ENCODE data around the gene IDUA. TPM values are rescaled to one million over a fixed set of nuclear protein-coding genes. Genes with fewer than 3 reads are reported as not detected.

Gene IDUA
- total RNA-seq, 1 experiment from 2014 or later: 46.6 TPM

DNA sequence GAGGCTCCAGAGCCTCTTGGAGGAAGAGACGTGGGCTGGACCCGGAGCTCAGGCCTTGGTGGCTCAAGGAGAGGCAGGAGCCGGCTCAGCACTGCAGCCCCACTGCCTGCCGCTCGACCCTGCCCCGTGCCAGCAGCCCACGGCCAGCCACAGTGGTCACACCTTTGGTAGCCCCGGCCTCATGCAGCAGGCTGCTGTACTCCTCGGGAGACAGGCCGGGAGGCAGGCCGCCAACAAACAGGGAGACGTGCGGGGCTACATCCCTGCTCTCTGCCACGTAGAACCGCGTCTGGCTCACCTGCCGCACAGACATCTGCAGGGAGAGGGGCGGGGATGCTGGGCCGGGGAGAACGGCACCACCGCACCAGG is 21.1 kb upstream of the IDUA start:
- no peak for DNase-seq
- Histone ChIP-seq H3K27me3 (ENCODE audit: insufficient read depth, low read depth) (no peaks in the 10 kb centered on the region), H3K4me1 (replicated peaks; ENCODE audit: insufficient read depth) (no peaks in the 10 kb centered on the region), H3K4me2 (no peak overlapping the region), H3F3A (ENCODE audit: insufficient read depth, low read depth) (peaks cover 3% of the 10 kb centered on the region; the same call in 1 of the 2 replicates), H2AFZ (no peak overlapping the region), H3K79me2 (ENCODE audit: low read depth) (no peaks in the 10 kb centered on the region), H4K20me1 (ENCODE audit: insufficient read depth) (peaks cover 5% of the 10 kb centered on the region; the same call in 1 of the 2 replicates), H3K9me3 (ENCODE audit: insufficient read depth, low read depth) (no peaks in the 10 kb centered on the region), H3K4me3 (no peak overlapping the region), H3K27ac (no peak overlapping the region), H3K9me2 (ENCODE audit: insufficient read depth) (no peaks in the 10 kb centered on the region), H3K36me3 (ENCODE audit: low read depth) (no peaks in the 10 kb centered on the region)
- CTCF ChIA-PET: no interaction called here
- POLR2A ChIA-PET (ENCODE audit: unreplicated experiment): no interaction called here
- no TSS peak for BruUV-seq (replicated peaks)
- intact Hi-C loops (cut with micrococcal nuclease; ENCODE audit: unreplicated experiment): no loop called here
- TF ChIP-seq CTCF (conservative IDR thresholded peaks at IDR 0.05) (no peak), EZH2 (IDR thresholded peaks at IDR 0.05; ENCODE audit: low read depth) (no peak)

GRCh38 chr4:966266-967112 is 20.4 kb upstream of the IDUA start:
- no peak for DNase-seq
- no peaks in the 10 kb centered on the region for H3K36me3 ChIP-seq (ENCODE audit: low read depth)
- H4K20me1 ChIP-seq (ENCODE audit: insufficient read depth): peaks cover 12% of the 10 kb centered on the region; the same call in 1 of the 2 replicates
- H3F3A ChIP-seq (ENCODE audit: insufficient read depth, low read depth): peaks cover 4% of the 10 kb centered on the region; the same call in 1 of the 2 replicates
- H3K4me1 ChIP-seq (replicated peaks; ENCODE audit: insufficient read depth): peaks cover 3% of the 10 kb centered on the region; the same call in 1 of the 2 replicates
- no peaks in the 10 kb centered on the region for H3K9me3 ChIP-seq (ENCODE audit: insufficient read depth, low read depth)
- TF ChIP-seq CTCF (conservative IDR thresholded peaks at IDR 0.05) (no peak), EZH2 (IDR thresholded peaks at IDR 0.05; ENCODE audit: low read depth) (no peak)
- no peak overlapping the region for H3K27ac ChIP-seq
- BruUV-seq (replicated peaks): no TSS peak
- ChIA-PET POLR2A (ENCODE audit: unreplicated experiment) (no interaction called here), CTCF (interaction anchor here (0.6 kb wide), 1 partner anchor 10 kb away, joined by 17 read pairs; no protein-coding TSS in a partner anchor)
- H3K9me2 ChIP-seq (ENCODE audit: insufficient read depth): no peaks in the 10 kb centered on the region
- no peaks in the 10 kb centered on the region for H3K79me2 ChIP-seq (ENCODE audit: low read depth)
- no peak overlapping the region for H2AFZ ChIP-seq
- no peak overlapping the region for H3K4me2 ChIP-seq
- H3K4me3 ChIP-seq: no peak overlapping the region
- no peaks in the 10 kb centered on the region for H3K27me3 ChIP-seq (ENCODE audit: insufficient read depth, low read depth)
- intact Hi-C loops (cut with micrococcal nuclease; ENCODE audit: unreplicated experiment): no loop called here

DNA sequence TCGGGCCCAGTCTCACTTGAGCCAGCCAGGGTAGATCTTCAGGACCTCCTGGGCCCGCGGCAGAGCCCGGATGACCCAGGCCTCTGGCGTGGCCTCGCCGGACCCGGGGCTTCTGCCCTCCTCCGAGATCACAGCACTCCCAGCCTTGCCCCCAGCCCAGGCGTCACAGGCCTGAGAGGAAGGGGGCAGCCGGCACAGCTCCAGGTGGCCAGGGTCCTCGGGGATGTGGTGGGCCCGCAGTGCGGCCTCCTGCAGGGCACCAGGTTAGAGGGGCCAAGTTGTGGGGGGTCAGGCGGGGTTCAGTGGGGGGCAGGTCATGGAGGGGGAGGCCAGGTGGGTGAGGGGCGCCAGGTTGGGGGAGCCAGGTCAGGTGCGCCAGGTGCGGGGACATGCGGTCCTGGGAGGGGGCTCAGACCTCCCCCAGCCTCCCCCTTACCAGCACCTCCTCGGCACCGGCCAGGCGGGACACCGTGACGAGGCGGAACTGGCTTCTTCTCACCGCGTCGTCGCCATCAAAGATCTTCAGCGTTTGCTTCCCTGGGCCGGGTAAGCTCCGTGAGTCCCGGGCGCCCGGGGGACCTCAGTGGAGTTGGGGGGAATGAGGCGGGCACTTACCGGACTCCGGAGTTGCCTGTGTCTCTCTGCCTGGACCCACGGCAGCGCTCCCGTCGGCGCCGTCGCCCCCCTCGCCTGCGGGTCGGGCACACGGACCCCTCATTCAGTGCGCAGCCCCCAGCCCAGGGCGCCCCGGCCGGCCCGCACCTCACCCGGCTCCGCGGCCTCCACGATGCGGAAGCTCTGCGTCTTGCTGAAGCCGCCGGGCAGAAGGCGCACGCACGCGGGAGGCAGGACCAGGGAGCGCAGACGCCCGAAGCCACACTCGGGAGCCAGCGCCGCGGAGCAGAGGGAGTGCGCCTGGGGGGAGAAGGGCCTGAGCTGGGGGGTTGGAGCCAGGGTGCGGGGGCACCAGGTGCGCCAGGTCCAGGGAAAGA is 19.4 kb upstream of the IDUA start:
- Histone ChIP-seq H4K20me1 (ENCODE audit: insufficient read depth) (peaks cover 20% of the 10 kb centered on the region), H3K9me3 (ENCODE audit: insufficient read depth, low read depth) (no peaks in the 10 kb centered on the region), H3K79me2 (ENCODE audit: low read depth) (peaks cover 5% of the 10 kb centered on the region; the same call in 1 of the 2 replicates), H3K9me2 (ENCODE audit: insufficient read depth) (no peaks in the 10 kb centered on the region), H3F3A (ENCODE audit: insufficient read depth, low read depth) (peaks cover 4% of the 10 kb centered on the region; the same call in 1 of the 2 replicates), H3K4me3 (no peak overlapping the region), H3K27ac (no peak overlapping the region), H2AFZ (no peak overlapping the region), H3K4me1 (replicated peaks; ENCODE audit: insufficient read depth) (peaks cover 12% of the 10 kb centered on the region), H3K27me3 (ENCODE audit: insufficient read depth, low read depth) (no peaks in the 10 kb centered on the region), H3K4me2 (no peak overlapping the region), H3K36me3 (ENCODE audit: low read depth) (no peaks in the 10 kb centered on the region)
- ChIA-PET POLR2A (ENCODE audit: unreplicated experiment) (no interaction called here), CTCF (interaction anchor here (0.6 kb wide), 1 partner anchor 11 kb away, joined by 17 read pairs; no protein-coding TSS in a partner anchor)
- TF ChIP-seq EZH2 (IDR thresholded peaks at IDR 0.05; ENCODE audit: low read depth) (no peak), CTCF (conservative IDR thresholded peaks at IDR 0.05) (no peak)
- DNase-seq: no peak
- intact Hi-C loops (cut with micrococcal nuclease; ENCODE audit: unreplicated experiment): no loop called here
- no TSS peak for BruUV-seq (replicated peaks)
